HepG2 (cell line): ENCODE measurements around the gene BAG5. TPM values are rescaled to one million over a fixed set of nuclear protein-coding genes. Genes with fewer than 3 reads are reported as not detected.
A peak's percentile ranks its signal among the peaks of the same experiment; 100 is the strongest.

Experiments used
- CHD2 ChIP-seq: IDR thresholded peaks from 2 replicates; pipeline ENCODE4 v1.6.1; 2011; ENCODE audit warnings: low read depth, low read length, improper control_type of control experiment
- DDIT3 ChIP-seq: sonication (generic); formaldehyde crosslinking; IDR thresholded peaks from 2 replicates; pipeline ENCODE4 v1.4.0; 2020; ENCODE audit warnings: mild to moderate bottlenecking, missing genetic modification reagents
- FOXP1 ChIP-seq, 2 experiments: fragments of 450-650 bp in 1 of 2; IDR thresholded peaks; 2 replicates each; pipeline ENCODE4 v1.6.1; 2017 to 2018; ENCODE audit warnings: antibody characterized with exemption in 1 of 2
- GABPA ChIP-seq, 2 experiments: IDR thresholded peaks; 2 replicates each; pipeline ENCODE4 v1.6.1; 2011 to 2016; ENCODE audit warnings: low read depth in 2 of 2, low read length in 1 of 2, missing biosample characterization in 1 of 2, missing genetic modification characterization in 1 of 2
- GATAD1 ChIP-seq: IDR thresholded peaks from 2 replicates; pipeline ENCODE4 v1.6.1; 2016; ENCODE audit warnings: missing genetic modification reagents, missing compliant biosample characterization
- GFI1 ChIP-seq: sonication (generic); formaldehyde crosslinking; IDR thresholded peaks from 2 replicates; pipeline ENCODE4 v1.5.0; 2020; ENCODE audit warnings: missing genetic modification reagents, mild to moderate bottlenecking, borderline replicate concordance
- HNF4A ChIP-seq: sonication (generic); formaldehyde crosslinking; IDR thresholded peaks from 2 replicates; pipeline ENCODE4 v1.4.0; 2020; ENCODE audit warnings: missing genetic modification reagents
- HNRNPL ChIP-seq: fragments of 200-400 bp; formaldehyde crosslinking; IDR thresholded peaks from 2 replicates; pipeline ENCODE4 v1.6.1; 2017; ENCODE audit warnings: mild to moderate bottlenecking, low read depth, low read length
- HOXA7 ChIP-seq: sonication (generic); formaldehyde crosslinking; IDR thresholded peaks from 2 replicates; pipeline ENCODE4 v1.8.1; 2022; ENCODE audit warnings: mild to moderate bottlenecking, missing genetic modification reagents, moderate library complexity
- JARID2 ChIP-seq: sonication (generic); formaldehyde crosslinking; IDR thresholded peaks from 2 replicates; pipeline ENCODE4 v1.8.1; 2023; ENCODE audit warnings: missing genetic modification reagents, inconsistent platforms; ENCODE audit not compliant: insufficient replicate concordance
- NFE2L1 ChIP-seq: sonication (generic); formaldehyde crosslinking; IDR thresholded peaks from 2 replicates; pipeline ENCODE4 v1.4.0; 2020; ENCODE audit warnings: missing genetic modification reagents, mild to moderate bottlenecking, borderline replicate concordance
- NFKB2 ChIP-seq: sonication (generic); formaldehyde crosslinking; IDR thresholded peaks from 2 replicates; pipeline ENCODE4 v1.4.0; 2020; ENCODE audit warnings: missing genetic modification reagents, borderline replicate concordance
- RFX5 ChIP-seq: IDR thresholded peaks from 2 replicates; pipeline ENCODE4 v1.6.1; 2011; ENCODE audit warnings: low read depth, low read length, improper control_type of control experiment
- TAF15 ChIP-seq: fragments of 200-400 bp; formaldehyde crosslinking; IDR thresholded peaks from one replicate; pipeline ENCODE4 v1.6.1; 2018; ENCODE audit warnings: mild to moderate bottlenecking, low read depth, low read length; ENCODE audit not compliant: poor library complexity, severe bottlenecking
- THAP11 ChIP-seq: IDR thresholded peaks from 2 replicates; pipeline ENCODE4 v1.6.1; 2016; ENCODE audit warnings: missing biosample characterization, missing genetic modification reagents
- ZNF329 ChIP-seq: sonication (generic); formaldehyde crosslinking; IDR thresholded peaks from 2 replicates; pipeline ENCODE4 v1.9.0; 2021; ENCODE audit warnings: low read depth, mild to moderate bottlenecking, missing genetic modification reagents
- ZNF446 ChIP-seq: sonication (generic); formaldehyde crosslinking; IDR thresholded peaks from 2 replicates; pipeline ENCODE4 v1.5.0; 2020; ENCODE audit warnings: mild to moderate bottlenecking, missing genetic modification reagents
- ZNF629 ChIP-seq: sonication (generic); formaldehyde crosslinking; conservative IDR thresholded peaks from 2 replicates; pipeline ENCODE4 v1.5.0; 2020; ENCODE audit warnings: missing genetic modification reagents
- ZNF788 ChIP-seq: sonication (generic); formaldehyde crosslinking; IDR thresholded peaks from 2 replicates; pipeline ENCODE4 v1.5.0; 2020; ENCODE audit warnings: mild to moderate bottlenecking, missing genetic modification reagents, borderline replicate concordance
- ZNF792 ChIP-seq: IDR thresholded peaks from 2 replicates; pipeline ENCODE4 v1.6.1; 2016
- polyA plus RNA-seq, 8 experiments: library from polyadenylated mRNA; depleted of rRNA in 3 of 8; stranded (reverse) in 7 of 8; unstranded in 1 of 8; fragments of >200 nt; fragmentation: Illumina TruSeq in 4 of 8; extraction: Trizol in 4 of 8; gene quantifications; 2 replicates each; pipeline versions ENCODE4 v1.2.1 to v1.2.3, GENCODE V29; 2011 to 2016; ENCODE audit warnings: low read depth in 4 of 8, missing spikeins in 1 of 8, mixed read lengths in 1 of 8; ENCODE audit not compliant: insufficient read depth in 1 of 8
- total RNA-seq, 5 experiments: library from RNA; depleted of rRNA; stranded (reverse); fragments of >200 nt; fragmentation: Illumina TruSeq; extraction: Trizol; gene quantifications; 2 replicates each; pipeline ENCODE4 v1.2.3, GENCODE V29; 2016; ENCODE audit warnings: low read depth in 1 of 5
- TF ChIP-seq, protein P1 (sequence below): sonication (generic); formaldehyde crosslinking; IDR thresholded peaks from 2 replicates; pipeline ENCODE4 v1.5.1; 2020; ENCODE audit warnings: mild to moderate bottlenecking, missing genetic modification reagents, moderate library complexity
- TF ChIP-seq, protein P2 (sequence below): sonication (generic); formaldehyde crosslinking; IDR thresholded peaks from 2 replicates; pipeline ENCODE4 v1.4.0; 2020; ENCODE audit warnings: missing genetic modification reagents

Gene BAG5
- total and polyA plus RNA-seq, 2 of the 13 experiments (the other 11 are each of a cell fraction or from before 2014, with no cell fraction given), result 3.5 to 21.0 TPM

GRCh38 chr14:103562429-103563225 lies at the start of gene BAG5, which contains the start of gene COA8 (continued):
- TF ChIP-seq DDIT3 (no peak), FOXP1 (IDR thresholded peaks at IDR 0.05) (no peak), FOXP1 (CRISPR knock-in tag; IDR thresholded peaks at IDR 0.05) (no peak), TAF15 (peak; percentile 32), ZNF788 (CRISPR knock-in tag) (peak; percentile 38), HNF4A (CRISPR knock-in tag) (no peak), ZNF329 (no peak), THAP11 (CRISPR knock-in tag) (peak; percentile 93), ZNF792 (no peak), NFE2L1 (CRISPR knock-in tag) (no peak), CHD2 (peak; percentile 65; the same call in 1 of the 2 replicates), GABPA (IDR thresholded peaks at IDR 0.05; ENCODE audit: low read depth, low read length) (peak; percentile 46), GABPA (CRISPR knock-in tag; IDR thresholded peaks at IDR 0.05; ENCODE audit: low read depth) (no peak), ZNF446 (CRISPR knock-in tag) (peak; percentile 61; the same call in 1 of the 2 replicates), RFX5 (no peak), HOXA7 (CRISPR knock-in tag) (no peak), GFI1 (CRISPR knock-in tag) (no peak), GATAD1 (CRISPR knock-in tag) (peak; percentile 94), JARID2 (CRISPR knock-in tag) (no peak), ZNF629 (CRISPR knock-in tag) (no peak), NFKB2 (CRISPR knock-in tag) (peak; percentile 58; the same call in 1 of the 2 replicates), HNRNPL (no peak)
- TF ChIP-seq, protein P1, sequence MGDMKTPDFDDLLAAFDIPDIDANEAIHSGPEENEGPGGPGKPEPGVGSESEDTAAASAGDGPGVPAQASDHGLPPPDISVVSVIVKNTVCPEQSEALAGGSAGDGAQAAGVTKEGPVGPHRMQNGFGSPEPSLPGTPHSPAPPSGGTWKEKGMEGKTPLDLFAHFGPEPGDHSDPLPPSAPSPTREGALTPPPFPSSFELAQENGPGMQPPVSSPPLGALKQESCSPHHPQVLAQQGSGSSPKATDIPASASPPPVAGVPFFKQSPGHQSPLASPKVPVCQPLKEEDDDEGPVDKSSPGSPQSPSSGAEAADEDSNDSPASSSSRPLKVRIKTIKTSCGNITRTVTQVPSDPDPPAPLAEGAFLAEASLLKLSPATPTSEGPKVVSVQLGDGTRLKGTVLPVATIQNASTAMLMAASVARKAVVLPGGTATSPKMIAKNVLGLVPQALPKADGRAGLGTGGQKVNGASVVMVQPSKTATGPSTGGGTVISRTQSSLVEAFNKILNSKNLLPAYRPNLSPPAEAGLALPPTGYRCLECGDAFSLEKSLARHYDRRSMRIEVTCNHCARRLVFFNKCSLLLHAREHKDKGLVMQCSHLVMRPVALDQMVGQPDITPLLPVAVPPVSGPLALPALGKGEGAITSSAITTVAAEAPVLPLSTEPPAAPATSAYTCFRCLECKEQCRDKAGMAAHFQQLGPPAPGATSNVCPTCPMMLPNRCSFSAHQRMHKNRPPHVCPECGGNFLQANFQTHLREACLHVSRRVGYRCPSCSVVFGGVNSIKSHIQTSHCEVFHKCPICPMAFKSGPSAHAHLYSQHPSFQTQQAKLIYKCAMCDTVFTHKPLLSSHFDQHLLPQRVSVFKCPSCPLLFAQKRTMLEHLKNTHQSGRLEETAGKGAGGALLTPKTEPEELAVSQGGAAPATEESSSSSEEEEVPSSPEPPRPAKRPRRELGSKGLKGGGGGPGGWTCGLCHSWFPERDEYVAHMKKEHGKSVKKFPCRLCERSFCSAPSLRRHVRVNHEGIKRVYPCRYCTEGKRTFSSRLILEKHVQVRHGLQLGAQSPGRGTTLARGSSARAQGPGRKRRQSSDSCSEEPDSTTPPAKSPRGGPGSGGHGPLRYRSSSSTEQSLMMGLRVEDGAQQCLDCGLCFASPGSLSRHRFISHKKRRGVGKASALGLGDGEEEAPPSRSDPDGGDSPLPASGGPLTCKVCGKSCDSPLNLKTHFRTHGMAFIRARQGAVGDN (CRISPR knock-in tag), result peak; percentile 65
- TF ChIP-seq, protein P2, sequence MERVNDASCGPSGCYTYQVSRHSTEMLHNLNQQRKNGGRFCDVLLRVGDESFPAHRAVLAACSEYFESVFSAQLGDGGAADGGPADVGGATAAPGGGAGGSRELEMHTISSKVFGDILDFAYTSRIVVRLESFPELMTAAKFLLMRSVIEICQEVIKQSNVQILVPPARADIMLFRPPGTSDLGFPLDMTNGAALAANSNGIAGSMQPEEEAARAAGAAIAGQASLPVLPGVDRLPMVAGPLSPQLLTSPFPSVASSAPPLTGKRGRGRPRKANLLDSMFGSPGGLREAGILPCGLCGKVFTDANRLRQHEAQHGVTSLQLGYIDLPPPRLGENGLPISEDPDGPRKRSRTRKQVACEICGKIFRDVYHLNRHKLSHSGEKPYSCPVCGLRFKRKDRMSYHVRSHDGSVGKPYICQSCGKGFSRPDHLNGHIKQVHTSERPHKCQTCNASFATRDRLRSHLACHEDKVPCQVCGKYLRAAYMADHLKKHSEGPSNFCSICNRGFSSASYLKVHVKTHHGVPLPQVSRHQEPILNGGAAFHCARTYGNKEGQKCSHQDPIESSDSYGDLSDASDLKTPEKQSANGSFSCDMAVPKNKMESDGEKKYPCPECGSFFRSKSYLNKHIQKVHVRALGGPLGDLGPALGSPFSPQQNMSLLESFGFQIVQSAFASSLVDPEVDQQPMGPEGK (CRISPR knock-in tag), result peak; percentile 94
